Activated CD4-positive, alpha-beta T cell treated with anti-CD3 and anti-CD28 coated beads, Interleukin-2, Interleukin-4, amounts not matched to agents 100 ng/mL and 50 ng/mL, durations not matched to agents 16 hours and 8 hours (primary cell): Measurements from ENCODE around the gene CCNL2.
"Not testable (repeated sequence)": the region's sequence is repeated elsewhere in the genome, so short reads cannot be mapped to it uniquely, and the experiment has no call there.

Experiments
- DNase-seq: peaks from one replicate; pipeline ENCODE4 v3.0.0-alpha.2; 2020; ENCODE audit warnings: low spot score

CCNL2 gene

DNA sequence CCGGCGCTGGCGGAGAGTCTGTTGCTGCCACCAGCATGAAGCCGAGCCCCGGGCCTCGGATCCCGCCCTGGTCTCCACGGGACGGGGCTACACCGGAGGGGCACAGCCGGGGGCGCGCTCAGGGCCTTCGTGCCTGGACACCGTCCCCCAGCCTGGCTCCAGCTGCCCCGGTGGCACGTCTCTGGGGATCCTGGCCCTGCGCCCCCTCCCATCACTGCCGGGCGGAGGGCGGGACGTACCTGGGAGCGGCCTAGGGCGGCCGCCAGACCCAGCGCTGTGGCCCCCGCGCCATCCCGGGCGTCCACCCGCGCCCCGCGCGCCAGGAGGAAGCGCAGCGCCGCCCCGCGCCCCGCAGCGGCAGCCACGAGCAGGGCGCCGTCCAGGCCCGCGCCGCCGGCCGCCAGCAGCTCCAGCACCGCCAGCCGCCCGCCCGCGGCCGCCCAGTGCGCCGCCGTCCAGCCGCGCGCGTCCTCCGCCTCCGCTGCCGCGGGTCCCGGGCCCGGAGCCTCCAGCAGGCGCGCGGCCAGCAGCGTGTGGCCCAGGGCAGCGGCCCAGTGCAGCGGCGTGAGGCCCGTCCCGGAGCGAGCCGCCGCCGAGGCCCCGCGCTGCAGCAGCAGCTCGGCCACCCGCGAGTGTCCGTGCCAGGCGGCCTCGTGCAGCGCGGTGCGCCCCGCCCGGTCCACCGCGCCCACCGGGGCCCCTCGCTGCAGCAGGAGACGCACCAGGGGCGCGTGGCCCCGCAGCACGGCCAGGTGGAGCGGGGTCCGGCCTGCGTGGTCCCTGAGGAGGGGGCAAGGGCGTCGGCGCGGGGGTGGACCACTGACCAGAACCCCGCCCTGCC is 20.9 kb upstream of the CCNL2 start:
- no peak for DNase-seq

GRCh38 chr1:1419363-1419812 is 20.3 kb upstream of the CCNL2 start:
- DNase-seq = no peak

GRCh38 chr1:1418464-1419362 is 19.6 kb upstream of the CCNL2 start:
- DNase-seq = no peak

GRCh38 chr1:1417825-1418463 is 18.8 kb upstream of the CCNL2 start:
- peak; percentile 49 for DNase-seq

DNA sequence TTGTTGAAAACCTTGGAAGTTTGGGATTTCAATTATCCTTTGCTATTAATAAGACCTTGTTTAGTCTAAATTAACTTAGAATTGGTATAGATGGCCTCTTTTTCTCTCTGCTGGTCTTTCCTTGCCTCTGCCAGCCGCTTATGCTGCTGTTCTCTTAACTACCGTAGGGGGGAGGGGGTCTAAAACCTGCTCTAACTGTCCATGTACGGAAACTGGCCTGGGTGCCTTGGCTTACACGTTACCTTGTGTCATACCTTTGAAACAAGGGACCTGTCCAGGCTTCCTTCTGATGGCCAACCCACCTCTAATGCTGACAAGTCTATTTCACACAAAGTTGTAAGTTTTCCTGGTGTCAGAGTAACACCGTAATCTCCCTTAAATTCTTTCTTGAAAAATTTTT is 18.3 kb upstream of the CCNL2 start:
- not testable (repeated sequence) for DNase-seq

DNA sequence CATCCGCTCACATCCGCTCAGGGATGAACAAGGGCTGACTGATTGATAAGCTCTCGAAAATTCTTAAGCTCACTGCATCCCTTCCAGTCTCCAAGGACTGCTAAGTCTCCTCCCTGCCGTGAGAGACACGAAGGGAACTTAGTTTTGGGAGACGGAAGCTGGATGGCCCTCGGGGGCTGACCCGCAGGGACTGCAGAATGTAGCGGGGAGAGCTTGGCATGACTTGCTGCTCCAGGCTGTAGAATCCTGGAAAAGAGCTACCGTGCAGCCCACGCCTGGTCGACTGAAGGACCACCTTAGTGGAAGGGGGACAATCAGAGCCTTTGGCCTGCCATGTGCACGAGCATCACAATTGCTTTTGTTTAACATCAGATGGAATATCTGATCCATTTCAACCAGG is 16.6 kb upstream of the CCNL2 start:
- no peak for DNase-seq

- not testable (repeated sequence) for DNase-seq
Measured at GRCh38 chr1:1412311-1412902, 13.3 kb upstream of the CCNL2 start.

- DNase-seq = no peak
Measured at GRCh38 chr1:1411626-1412025, 12.5 kb upstream of the CCNL2 start.

DNA sequence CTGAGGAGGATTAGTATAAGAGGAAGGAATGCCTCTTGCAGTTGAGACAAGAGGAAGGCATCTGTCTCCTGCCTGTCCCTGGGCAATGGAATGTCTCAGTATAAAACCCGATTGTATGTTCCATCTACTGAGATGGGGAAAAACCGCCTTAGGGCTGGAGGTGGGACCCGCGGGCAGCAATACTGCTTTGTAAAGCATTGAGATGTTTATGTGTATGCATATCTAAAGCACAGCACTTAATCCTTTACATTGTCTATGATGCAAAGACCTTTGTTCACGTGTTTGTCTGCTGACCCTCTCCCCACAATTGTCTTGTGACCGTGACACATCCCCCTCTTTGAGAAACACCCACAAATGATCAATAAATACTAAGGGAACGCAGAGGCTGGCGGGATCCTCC is 11.1 kb upstream of the CCNL2 start:
- not testable (repeated sequence) for DNase-seq

DNA sequence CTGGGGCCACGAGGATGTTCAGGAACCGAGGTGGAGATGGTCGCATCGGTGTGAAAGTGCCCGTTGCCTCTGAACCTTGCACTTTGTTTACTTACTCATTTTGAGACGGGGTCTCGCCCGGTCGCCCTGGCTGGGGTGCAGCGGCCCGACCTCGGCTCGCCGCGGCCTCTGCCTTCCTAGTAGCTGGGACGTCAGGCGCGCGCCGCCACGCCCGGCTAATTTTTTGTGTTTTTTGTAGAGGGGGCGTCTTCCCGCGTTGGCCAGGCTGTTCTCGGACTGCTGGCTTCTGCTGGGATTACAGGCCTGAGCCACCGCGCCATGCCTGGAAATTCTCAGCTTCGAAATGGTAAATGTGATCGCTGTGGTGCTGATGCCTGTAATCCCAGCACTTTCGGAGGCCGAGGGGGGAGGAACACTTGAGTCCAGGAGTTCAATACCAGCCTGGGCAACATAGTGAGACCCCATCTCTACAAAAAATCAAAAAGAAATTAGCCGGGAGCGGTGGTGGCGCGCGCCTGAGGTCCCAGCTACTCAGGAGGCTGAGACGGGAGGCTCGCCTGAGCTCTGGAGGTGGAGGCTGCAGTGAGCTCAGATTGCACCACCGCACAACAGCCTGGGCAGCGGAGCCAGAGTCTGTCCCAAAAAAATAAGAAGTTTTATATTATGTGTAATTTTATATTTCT is 8.6 kb upstream of the CCNL2 start:
- no peak for DNase-seq

GRCh38 chr1:1406821-1407635 is 7.9 kb upstream of the CCNL2 start, which contains the start of gene MRPL20:
MRPL20 (minus strand) TSS chr1:1407293; CDS start chr1:1407217, 76 bp downstream.
- peak; percentile 97 for DNase-seq

- no peak for DNase-seq
Measured at GRCh38 chr1:1406101-1406820, 7.1 kb upstream of the CCNL2 start.

DNA sequence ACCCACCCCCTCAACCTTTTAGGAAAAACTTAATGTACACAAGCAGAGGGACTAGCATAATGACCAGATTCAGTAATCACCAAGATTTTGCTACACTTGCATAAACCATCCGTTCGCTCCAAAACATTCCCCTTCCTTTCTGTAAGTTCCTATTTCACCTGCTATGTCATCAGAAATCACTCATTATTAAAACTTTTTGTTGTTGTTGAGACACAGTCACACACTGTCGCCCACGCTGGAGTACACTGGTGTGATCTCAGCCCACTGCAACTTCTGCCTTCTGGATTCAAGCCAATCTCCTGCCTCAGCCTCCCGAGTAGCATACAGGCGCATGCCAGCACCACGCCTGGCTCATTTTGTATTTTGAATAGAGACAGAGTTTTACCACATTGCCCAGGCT is 4.5 kb upstream of the CCNL2 start:
- DNase-seq = no peak

DNA sequence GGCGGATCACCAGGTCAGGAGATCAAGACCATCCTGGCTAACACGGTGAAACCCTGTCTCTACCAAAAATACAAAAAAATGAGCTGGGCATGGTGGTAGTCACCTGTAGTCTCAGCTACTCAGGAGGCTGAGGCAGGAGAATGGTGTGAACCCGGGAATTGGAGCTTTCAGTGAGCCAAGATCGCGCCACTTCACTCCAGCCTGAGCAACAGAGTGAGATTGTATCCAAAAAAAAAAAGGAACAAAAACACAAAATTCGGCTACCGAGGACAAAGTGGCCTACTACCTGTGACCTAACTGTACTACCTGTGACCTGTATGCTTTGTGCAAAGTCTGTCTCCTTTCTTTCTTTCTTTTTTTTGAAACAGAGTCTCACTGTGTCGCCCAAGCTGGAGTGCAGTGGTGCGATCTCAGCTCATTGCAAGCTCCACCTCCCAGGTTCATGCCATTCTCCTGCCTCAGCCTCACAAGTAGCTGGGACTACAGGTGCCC is 3.8 kb upstream of the CCNL2 start:
- not testable (repeated sequence) for DNase-seq

DNA sequence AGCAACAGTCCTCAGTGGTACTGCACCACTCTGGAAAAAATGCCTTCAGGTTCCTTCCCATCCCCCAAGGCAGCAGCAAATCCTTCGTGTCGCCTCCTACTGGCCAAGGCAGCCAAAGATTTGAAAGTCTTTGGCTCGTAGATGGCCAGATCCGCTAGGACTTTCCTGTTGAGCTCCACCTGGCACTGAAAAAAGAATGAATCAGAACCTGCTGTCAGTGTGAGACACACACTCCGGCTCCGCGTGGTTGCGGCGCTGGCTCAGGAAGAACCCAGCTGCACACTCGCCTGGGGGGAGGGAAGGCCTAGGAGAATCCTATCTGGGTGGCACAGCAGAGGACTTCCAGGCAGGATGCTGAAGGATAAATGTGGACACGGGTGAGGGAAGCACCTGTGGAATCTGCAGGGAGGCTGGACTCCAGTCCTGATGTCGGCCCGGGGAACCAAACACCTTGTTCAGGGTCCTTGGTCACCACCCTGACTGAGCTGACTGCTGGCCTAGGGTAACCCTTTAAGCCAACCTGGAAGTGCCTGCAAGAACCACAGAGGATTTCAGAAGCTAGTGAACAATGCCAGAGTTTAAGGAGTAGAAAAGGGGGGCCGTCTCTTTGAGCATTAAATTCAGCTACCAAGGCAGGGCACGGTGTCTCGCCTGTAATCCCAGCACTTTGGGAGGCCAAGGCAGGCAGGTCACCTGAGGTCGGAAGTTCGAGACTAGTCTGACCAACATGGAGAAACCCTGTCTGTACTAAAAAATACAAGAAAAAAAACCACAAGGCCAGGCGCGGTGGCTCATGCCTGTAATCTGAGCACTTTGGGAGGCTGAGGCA is 3.2 kb upstream of the CCNL2 start:
- DNase-seq = peak; percentile 56

- DNase-seq = no peak
Measured at GRCh38 chr1:1401457-1402010, 2.4 kb upstream of the CCNL2 start.

DNA sequence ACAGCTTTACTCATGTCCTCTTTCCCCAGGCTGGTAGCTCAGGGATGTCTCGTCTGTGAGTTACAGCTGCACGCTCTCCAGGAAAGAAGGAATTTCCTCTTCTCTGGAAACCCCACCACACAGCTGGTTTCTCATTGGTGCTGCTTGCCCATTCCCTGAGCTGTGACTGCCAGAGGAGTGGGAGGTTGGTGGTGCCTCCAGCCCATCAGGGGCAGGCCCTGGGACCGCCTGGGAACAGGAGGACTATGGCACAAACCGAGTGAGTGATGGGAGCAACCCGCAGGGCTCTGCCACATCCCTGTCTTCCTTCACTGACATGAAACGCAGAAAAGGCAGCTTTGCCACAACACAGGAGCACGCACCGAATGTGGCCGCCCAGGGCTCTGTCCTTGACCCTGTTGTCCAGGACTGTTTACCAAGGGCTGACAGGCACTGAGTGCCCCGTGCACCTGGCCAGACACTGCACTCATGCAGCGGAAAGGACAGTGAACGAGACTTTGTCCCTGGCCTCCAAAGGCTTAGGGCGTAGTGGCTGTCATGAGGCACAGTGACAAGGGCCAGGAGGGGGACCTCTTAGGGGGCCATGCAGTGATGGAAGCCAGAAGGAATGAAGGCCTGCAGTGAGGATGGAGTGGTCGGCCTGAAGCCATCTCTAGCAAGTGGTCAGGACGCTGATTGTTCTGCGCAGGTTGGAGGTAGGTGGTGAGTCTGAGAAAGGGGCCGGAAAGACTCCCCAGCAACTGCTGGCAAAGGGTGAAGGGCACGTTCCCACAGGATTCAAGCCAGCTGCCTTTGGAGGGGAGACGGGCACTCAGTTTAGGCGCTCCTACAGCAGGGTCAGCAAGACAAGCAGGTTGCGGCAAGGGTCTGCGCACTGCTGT is 1.7 kb upstream of the CCNL2 start:
- no peak for DNase-seq
